LNCaP clone FGC (cell line): ENCODE data around the gene ERCC5.

Source experiments
- DNase-seq: peaks from one replicate; pipeline ENCODE4 v3.0.0-alpha.2; 2011; ENCODE audit warnings: low read depth
- H3K4me3 ChIP-seq: 2 replicates; pipeline ENCODE4 v1.5.1; 2011; ENCODE audit warnings: mild to moderate bottlenecking, low read depth, low read length, control low read depth
- TF ChIP-seq, protein P1 (sequence below): IDR thresholded peaks from 2 replicates; pipeline ENCODE4 v1.5.1; 2012; ENCODE audit warnings: mild to moderate bottlenecking; ENCODE audit not compliant: control insufficient read depth, insufficient read depth; ENCODE audit errors: extremely low read depth

Gene ERCC5

DNA sequence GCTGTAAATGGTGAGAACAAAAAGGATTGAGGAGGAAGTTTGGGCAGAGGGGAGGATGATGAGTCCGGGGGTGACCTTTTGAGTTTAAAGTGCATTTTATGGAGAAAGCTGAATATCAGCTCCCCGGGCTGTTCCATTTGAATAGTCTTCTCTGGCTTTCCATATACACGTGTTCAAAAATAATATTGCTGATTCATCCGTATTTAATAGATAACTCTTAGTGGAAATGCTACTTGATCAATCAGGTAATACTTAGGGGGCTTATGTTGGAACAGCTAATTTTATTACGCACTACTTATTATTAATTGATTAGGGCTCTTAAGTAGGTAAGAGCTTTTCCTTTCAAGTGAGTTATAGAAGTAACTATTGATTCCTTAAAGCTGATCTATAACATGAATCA lies 76.4 kb downstream of the ERCC5 start:
- TF ChIP-seq, protein P1, sequence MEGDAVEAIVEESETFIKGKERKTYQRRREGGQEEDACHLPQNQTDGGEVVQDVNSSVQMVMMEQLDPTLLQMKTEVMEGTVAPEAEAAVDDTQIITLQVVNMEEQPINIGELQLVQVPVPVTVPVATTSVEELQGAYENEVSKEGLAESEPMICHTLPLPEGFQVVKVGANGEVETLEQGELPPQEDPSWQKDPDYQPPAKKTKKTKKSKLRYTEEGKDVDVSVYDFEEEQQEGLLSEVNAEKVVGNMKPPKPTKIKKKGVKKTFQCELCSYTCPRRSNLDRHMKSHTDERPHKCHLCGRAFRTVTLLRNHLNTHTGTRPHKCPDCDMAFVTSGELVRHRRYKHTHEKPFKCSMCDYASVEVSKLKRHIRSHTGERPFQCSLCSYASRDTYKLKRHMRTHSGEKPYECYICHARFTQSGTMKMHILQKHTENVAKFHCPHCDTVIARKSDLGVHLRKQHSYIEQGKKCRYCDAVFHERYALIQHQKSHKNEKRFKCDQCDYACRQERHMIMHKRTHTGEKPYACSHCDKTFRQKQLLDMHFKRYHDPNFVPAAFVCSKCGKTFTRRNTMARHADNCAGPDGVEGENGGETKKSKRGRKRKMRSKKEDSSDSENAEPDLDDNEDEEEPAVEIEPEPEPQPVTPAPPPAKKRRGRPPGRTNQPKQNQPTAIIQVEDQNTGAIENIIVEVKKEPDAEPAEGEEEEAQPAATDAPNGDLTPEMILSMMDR: no peak
- DNase-seq: no peak
- H3K4me3 ChIP-seq: no peak overlapping the region
